Endothelial cell of umbilical vein (primary cell): ENCODE data around the gene SPATA32. TPM values are rescaled to one million over a fixed set of nuclear protein-coding genes. Genes with fewer than 3 reads are reported as not detected.

Experiments
- BruUV-seq: library from RNA; stranded (reverse); fragments of 400-500 nt; replicated peaks from 2 replicates; lab custom pipeline; 2021; lab: Mats Ljungman, UMichigan
- CTCF ChIA-PET: fragments of 300-600, 350-600 bp; sonication (Branson Sonifier 250); formaldehyde crosslinking; loops from one replicate; lab custom pipeline; 2021; ENCODE audit warnings: antibody characterized with exemption, inconsistent platforms; lab: Charles Lee
- POLR2A ChIA-PET: fragments of 300-600, 350-600 bp; sonication (Branson Sonifier 250); formaldehyde crosslinking; loops from one replicate; lab custom pipeline; 2021; ENCODE audit warnings: antibody characterized with exemption, inconsistent platforms; lab: Charles Lee
- DNase-seq: peaks from one replicate; pipeline ENCODE4 v3.0.0-alpha.2; 2011; ENCODE audit warnings: low read depth, low spot score
- FAIRE-seq: peaks from 2 replicates; lab custom pipeline; 2011; peaks lifted over from hg19 to GRCh38; lab: Jason Lieb, UNC
- H2AFZ ChIP-seq: 2 replicates; pipeline ENCODE4 v1.6.0; 2012; ENCODE audit warnings: low read depth, low read length, control low read depth, inconsistent platforms
- H3K27ac ChIP-seq: 2 replicates; pipeline ENCODE4 v1.5.1; 2011; ENCODE audit warnings: low read depth, mild to moderate bottlenecking, control low read depth, low read length, moderate library complexity; ENCODE audit not compliant: insufficient read depth
- H3K27me3 ChIP-seq, 2 experiments: 2 replicates each; pipeline versions ENCODE4 v1.6.0 to v1.6.1; 2011; ENCODE audit warnings: low read length in 2 of 2, mixed read lengths in 1 of 2; ENCODE audit not compliant: control insufficient read depth in 2 of 2, insufficient read depth in 2 of 2
- H3K36me3 ChIP-seq, 2 experiments: 2 replicates in 1 of 2; 3 replicates in 1 of 2; pipeline ENCODE4 v1.5.1; 2011; ENCODE audit warnings: low read length in 2 of 2, mild to moderate bottlenecking in 1 of 2, moderate library complexity in 1 of 2; ENCODE audit not compliant: control insufficient read depth in 2 of 2, insufficient read depth in 2 of 2; ENCODE audit errors: extremely low read depth in 1 of 2
- H3K4me1 ChIP-seq: 3 replicates; pipeline ENCODE4 v1.5.1; 2011; ENCODE audit warnings: mild to moderate bottlenecking, low read length; ENCODE audit not compliant: control insufficient read depth, insufficient read depth; ENCODE audit errors: extremely low read depth
- H3K4me2 ChIP-seq: 2 replicates; pipeline ENCODE4 v1.6.1; 2011; ENCODE audit warnings: low read length, control low read depth, mixed read lengths; ENCODE audit not compliant: insufficient read depth
- H3K4me3 ChIP-seq, 3 experiments: fragments of 200-600 bp in 1 of 3; sonication (generic), shearing (Covaris generic) in 1 of 3; replicated peaks in 1 of 3; 2 replicates each; pipeline ENCODE4 v1.5.1; 2011 to 2016; ENCODE audit warnings: control low read depth in 3 of 3, low read length in 3 of 3, mild to moderate bottlenecking in 2 of 3, inconsistent platforms in 1 of 3, low read depth in 1 of 3, moderate library complexity in 1 of 3; ENCODE audit not compliant: insufficient read depth in 1 of 3
- H3K79me2 ChIP-seq: 2 replicates; pipeline ENCODE4 v1.6.0; 2012; ENCODE audit warnings: low read length, inconsistent platforms; ENCODE audit not compliant: control insufficient read depth, insufficient read depth
- H3K9ac ChIP-seq: replicated peaks from 2 replicates; pipeline ENCODE3; 2011; ENCODE audit warnings: low read length, control low read depth; ENCODE audit not compliant: insufficient read depth; ENCODE audit errors: extremely low read depth
- H3K9me1 ChIP-seq: replicated peaks from 3 replicates; pipeline ENCODE4 v1.6.0; 2011; ENCODE audit warnings: mild to moderate bottlenecking, low read length; ENCODE audit not compliant: control insufficient read depth, insufficient read depth; ENCODE audit errors: extremely low read depth
- H3K9me3 ChIP-seq: replicated peaks from 2 replicates; pipeline ENCODE4 v1.5.1; 2012; ENCODE audit warnings: low read length, inconsistent platforms; ENCODE audit not compliant: control insufficient read depth, insufficient read depth
- H4K20me1 ChIP-seq: replicated peaks from 2 replicates; pipeline ENCODE3; 2011; ENCODE audit warnings: mild to moderate bottlenecking, low read length; ENCODE audit not compliant: control insufficient read depth, insufficient read depth; ENCODE audit errors: extremely low read depth
- CTCF ChIP-seq, 2 donors: IDR thresholded peaks; 1 replicate in 1 of 2; 2 replicates in 1 of 2; pipeline ENCODE4 v1.5.1; 2011; ENCODE audit warnings: low read length in 2 of 2, mild to moderate bottlenecking in 2 of 2, moderate library complexity in 2 of 2, control low read depth in 1 of 2, inconsistent platforms in 1 of 2, low read depth in 1 of 2; ENCODE audit not compliant: insufficient read depth in 1 of 2; ENCODE audit errors: extremely low read depth in 1 of 2
- EZH2 ChIP-seq: IDR thresholded peaks from 2 replicates; pipeline ENCODE4 v1.6.1; 2012; ENCODE audit warnings: borderline replicate concordance, low read depth, mild to moderate bottlenecking, moderate library complexity, low read length, inconsistent platforms; ENCODE audit not compliant: severe bottlenecking
- FOS ChIP-seq: IDR thresholded peaks from 2 replicates; pipeline ENCODE4 v1.6.1; 2011; ENCODE audit warnings: mild to moderate bottlenecking, low read length, moderate library complexity, borderline replicate concordance; ENCODE audit not compliant: insufficient read depth
- GATA2 ChIP-seq: IDR thresholded peaks from 2 replicates; pipeline ENCODE4 v1.7.0; 2011; ENCODE audit warnings: low read depth, mild to moderate bottlenecking, moderate library complexity, mixed read lengths, low read length; ENCODE audit not compliant: insufficient read length, insufficient read depth
- JUN ChIP-seq: IDR thresholded peaks from 2 replicates; pipeline ENCODE4 v1.6.1; 2011; ENCODE audit warnings: borderline replicate concordance, low read depth; ENCODE audit not compliant: insufficient read length, insufficient read depth
- MAX ChIP-seq: IDR thresholded peaks from 2 replicates; pipeline ENCODE4 v1.6.1; 2011; ENCODE audit not compliant: insufficient read depth, insufficient read length
- MYC ChIP-seq: IDR thresholded peaks from one replicate; pipeline ENCODE4 v1.6.1; 2011; ENCODE audit warnings: mild to moderate bottlenecking, low read depth, low read length
- POLR2A ChIP-seq: IDR thresholded peaks from 2 replicates; pipeline ENCODE4 v1.6.1; 2012; ENCODE audit warnings: low read depth, mild to moderate bottlenecking, control low read depth, low read length
- POLR2AphosphoS5 ChIP-seq: IDR thresholded peaks from 2 replicates; pipeline ENCODE4 v1.6.1; 2012; ENCODE audit warnings: low read depth, mild to moderate bottlenecking, control low read depth, low read length, moderate library complexity; ENCODE audit not compliant: insufficient read depth
- dilution Hi-C: fragments of 300-500 bp; cut with MboI; formaldehyde crosslinking; loops from one replicate; pipeline ENCODE4 v1.15.0; 2019; ENCODE audit warnings: low sequenced_read_pairs; ENCODE audit not compliant: extremely low pct_ligation_motif_present
- intact Hi-C: fragments of 100-400 bp; cut with micrococcal nuclease; formaldehyde crosslinking; loops from one replicate; pipeline ENCODE4 v1.10.0; 2022
- polyA plus RNA-seq, 4 experiments: library from polyadenylated mRNA; depleted of rRNA in 3 of 4; stranded (reverse) in 3 of 4; unstranded in 1 of 4; fragments of >200 nt; gene quantifications; 2 replicates each; pipeline versions ENCODE4 v1.2.1 to v1.2.3, GENCODE V29; 2011 to 2012; ENCODE audit warnings: missing spikeins in 1 of 4
- total RNA-seq: library from RNA; stranded (reverse); gene quantifications from 2 replicates; pipeline ENCODE4 v1.2.3, GENCODE V29; 2021

SPATA32 gene
- total and polyA plus RNA-seq, 2 donors (not counting 3 experiments of a cell fraction or from before 2014, with no cell fraction given): not detected

- no peaks in the 10 kb centered on the region for H3K9me1 ChIP-seq
- ChIA-PET POLR2A (interaction anchor here (1.1 kb wide), 1 partner anchor 29 kb away, joined by 3 read pairs; no protein-coding TSS in a partner anchor), CTCF (interaction anchor here (1.0 to 4.2 kb wide), 3 partner anchors 15 to 33 kb away, joined by 3 to 27 read pairs (median 4); no protein-coding TSS in a partner anchor)
- no peak overlapping the region for H3K4me2 ChIP-seq
- peaks cover 82% of the 10 kb centered on the region for H3K79me2 ChIP-seq
- no peak overlapping the region for H3K4me3 ChIP-seq
- no TSS peak for BruUV-seq
- H4K20me1 ChIP-seq: no peaks in the 10 kb centered on the region
- H3K27ac ChIP-seq: no peak overlapping the region
- FAIRE-seq: no peak
- dilution Hi-C loops (no loop called here), intact Hi-C loops (no loop called here)
- H3K27me3 ChIP-seq: no peaks in the 10 kb centered on the region
- peaks cover 24% of the 10 kb centered on the region for H3K4me1 ChIP-seq
- H2AFZ ChIP-seq: no peak overlapping the region
- peaks cover 0 to 7% of the 10 kb centered on the region in 2 experiments for H3K36me3 ChIP-seq
- no peak overlapping the region for H3K9ac ChIP-seq
- H3K9me3 ChIP-seq: no peaks in the 10 kb centered on the region
- DNase-seq: no peak
- TF ChIP-seq FOS (no peak), JUN (no peak), POLR2A (no peak), POLR2AphosphoS5 (no peak), GATA2 (no peak), MAX (no peak), EZH2 (no peak), MYC (no peak), CTCF (IDR thresholded peaks at IDR 0.05; ENCODE audit: extremely low read depth in 1 of 2, insufficient read depth in 1 of 2, low read depth in 1 of 2, low read length in 2 of 2) (no peak)
Observed at GRCh38 chr17:45308840-45309239, 46.9 kb upstream of the SPATA32 start.
